Hepatic stellate cell (primary cell): ENCODE data around the gene BAHCC1.

Source experiments
- DNase-seq: peaks from one replicate; pipeline ENCODE4 v3.0.0; 2011; ENCODE audit warnings: low spot score

BAHCC1 gene

DNA sequence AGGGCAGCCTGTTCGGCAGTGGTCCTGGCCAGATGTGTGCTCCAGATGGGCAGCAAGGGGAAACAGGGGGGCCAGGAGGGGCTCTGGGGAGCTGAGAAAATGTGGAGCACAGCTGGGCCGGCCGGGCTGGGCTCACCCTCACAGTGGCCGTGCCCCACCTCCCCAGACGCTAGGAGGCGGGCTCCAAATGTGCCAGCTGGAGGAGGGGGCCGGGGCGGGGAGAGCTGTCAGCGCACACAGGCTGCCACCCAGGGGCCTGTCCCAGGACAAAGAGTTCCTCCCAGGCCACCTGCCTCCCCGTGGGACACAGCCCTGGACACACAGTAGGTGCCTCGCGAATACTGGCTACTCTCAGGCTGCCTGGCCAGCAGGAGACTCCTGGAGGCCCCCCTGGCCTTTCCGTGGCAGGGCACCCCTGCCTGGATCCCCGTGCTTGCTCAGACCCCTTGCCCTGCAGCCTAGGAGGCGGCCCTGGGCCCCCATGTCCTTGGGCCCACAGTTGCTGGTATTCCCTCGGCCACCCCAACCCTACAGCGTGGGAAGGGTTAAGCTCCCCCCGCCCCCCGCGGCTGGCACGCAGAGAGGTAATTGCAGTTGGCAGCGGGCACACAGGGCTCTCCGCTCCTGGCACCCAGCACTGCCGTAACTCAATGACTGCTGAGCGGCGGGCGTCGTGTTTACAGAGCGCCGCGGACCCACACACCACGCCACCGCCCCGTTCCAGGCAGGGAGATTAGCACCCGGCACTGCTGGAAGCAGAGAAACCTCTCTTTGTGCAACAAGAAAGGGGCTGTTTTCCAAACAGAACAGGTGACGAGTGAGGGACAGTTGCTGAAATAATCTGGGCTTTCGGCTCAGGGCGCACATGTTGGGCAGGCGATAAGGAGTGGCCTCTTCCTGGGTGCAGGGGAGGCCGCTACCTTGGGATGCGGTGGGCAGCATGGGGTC lies 32.2 kb downstream of the BAHCC1 start:
- DNase-seq, result no peak

DNA sequence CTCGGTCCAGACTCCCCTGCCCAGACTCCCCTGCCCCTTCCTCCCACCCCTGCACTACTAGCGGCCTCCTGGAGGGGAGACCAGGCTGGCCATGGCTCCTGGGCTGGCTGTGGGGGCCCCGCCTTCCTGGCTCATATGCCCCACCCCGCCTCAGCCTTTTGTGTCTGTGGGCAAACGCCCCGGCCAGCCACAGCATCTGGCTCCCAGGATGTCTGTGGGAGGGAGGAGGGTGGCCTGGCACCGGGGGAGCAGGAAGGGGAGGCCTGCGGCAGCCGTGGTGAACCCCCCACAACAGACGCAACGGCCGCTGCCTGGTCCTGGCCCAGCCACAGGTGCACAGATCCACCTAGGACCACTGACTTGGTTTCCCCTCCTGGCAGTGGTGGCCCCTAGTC lies 32.9 kb downstream of the BAHCC1 start:
- no peak for DNase-seq

DNA sequence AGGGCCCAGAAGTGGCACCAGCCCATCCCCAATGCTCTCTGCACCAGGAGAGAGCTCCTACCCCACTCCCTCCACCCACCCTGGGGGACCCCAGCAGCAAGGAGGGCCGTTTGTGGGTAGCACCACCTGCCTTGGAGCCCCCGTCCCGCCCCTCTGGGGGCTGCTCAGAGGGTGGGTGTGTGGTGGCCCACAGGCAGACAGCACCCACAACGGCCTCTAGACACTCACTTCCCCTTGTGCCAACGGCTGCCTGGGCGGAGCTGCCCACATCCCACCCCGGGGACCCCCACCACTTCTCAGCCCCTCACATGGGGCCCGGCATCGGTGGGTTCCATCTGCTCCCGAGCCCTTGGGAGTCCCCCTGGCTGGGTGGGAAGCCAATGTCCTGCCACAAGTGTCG lies 33.3 kb downstream of the BAHCC1 start:
- DNase-seq, result no peak

DNA sequence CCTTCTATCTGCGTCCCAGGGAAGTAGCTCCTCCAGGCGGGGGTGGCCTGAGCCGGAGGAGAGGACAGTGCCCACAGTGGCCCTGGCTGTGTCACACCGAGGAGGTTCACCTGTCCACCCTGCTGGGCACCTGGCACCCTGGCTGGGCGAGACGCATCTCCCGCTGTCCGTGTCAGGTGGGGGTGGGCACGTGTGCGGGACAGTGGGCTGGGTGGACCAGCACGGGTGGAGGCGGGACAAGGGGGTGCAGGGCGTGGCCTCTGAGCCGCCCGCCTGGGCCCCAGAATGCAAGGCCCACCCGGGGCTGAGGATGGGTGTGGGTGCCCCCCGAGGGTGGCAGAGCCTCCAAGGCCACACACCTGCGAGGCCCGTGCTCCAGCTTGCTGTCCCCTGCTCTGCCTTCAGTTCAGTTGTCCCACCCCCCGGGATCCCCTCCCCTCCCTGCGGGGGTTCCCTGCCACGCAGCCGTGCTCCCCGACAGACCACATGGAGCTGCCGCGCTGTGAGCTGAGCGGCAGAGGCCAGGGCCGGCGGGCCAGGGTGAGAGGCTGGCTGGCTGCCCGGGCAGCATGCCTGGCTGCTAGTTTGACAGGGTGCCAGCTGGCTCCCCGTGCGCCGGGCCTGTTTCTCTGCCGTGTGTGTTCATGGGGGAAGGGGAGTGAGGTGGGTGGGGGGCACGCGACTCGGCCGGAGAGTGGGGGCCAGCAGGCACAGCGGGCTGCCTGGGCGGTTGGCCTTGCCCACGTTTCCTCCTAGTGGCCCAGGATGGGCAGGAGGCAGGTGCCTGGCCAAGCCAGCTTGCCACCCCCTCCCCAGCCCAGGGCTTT lies 33.9 kb downstream of the BAHCC1 start:
- peak; percentile 84 for DNase-seq

DNA sequence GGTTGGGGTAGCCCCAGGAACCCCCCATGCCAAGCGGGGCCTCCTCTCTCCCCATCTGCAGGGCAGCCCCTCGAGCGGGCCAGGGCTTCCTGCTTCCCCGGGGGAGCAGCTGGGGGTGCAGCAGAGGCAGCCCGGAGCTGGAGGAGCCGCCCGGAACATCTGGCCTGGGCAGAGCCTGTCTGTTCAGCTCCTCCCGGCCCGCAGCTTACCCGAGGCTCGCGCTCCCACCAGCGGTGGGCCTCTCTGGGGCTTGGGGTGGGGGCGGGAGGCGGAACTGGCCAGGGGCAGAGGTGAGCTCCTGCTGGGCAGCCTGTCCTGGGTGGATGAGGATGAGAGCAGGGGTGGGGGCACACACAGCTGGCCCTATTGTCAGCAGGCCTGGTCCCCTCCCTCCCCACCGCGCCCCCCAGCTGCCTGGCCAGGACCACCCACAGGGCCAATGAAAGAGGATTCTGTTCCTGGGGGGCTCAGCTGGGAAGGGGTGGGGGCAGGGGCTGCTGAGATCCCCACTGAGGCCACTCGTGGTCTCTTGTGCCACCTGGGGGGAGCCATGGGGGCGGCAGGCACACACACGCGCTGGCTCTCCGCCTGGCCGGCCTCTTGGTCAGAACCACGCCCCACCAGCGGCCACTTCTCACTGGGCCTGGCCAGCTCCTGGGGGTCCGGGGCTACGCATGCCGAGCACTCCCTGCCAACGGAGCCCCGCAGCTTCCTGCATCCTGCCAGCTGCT lies 34.7 kb downstream of the BAHCC1 start:
- no peak for DNase-seq

DNA sequence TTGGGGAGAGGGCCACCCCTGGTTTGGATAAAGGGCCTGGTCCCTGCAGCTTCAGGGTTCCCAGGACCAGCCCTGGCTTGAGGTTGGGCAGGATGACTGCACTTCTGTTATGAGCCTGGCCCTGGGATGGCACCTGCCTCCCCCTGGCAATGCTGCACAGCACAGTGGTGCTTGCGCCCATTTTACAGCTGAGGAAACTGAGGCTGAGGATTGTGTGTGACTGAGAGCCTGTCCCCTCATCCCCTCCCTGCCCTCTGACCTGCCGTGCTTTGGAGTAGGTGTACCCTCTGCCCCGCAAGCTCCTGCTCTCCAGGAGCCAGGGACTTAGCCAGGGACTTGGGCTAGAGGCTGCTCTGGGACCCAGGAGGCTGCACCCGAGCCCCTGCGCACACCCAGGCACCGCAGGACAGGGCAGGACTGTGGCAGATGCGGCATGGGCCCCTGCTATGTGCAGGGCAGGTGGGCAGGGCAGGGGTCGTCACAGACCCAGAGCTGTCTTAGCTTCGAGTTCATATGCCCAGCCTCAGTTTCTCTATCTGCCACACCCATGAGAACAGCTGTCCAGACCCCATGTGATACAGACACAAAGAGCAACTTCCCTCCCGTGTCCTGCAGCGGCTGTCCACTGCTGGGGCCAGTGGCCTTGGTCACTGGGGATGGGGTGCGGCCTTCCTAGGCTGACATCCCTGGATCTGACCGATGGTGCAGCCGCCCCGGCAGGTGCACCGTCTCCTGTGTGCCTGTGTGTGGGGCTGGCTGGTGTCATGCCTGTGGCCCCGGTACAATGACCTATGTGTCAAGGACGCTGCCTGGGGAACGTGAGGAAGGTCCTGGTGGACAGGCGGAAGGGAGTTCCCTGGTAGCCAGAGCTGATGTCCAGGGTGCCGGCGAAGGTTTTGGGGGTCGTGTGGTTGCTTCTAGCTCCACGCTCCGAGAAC lies 36.6 kb downstream of the BAHCC1 start:
- no peak for DNase-seq

DNA sequence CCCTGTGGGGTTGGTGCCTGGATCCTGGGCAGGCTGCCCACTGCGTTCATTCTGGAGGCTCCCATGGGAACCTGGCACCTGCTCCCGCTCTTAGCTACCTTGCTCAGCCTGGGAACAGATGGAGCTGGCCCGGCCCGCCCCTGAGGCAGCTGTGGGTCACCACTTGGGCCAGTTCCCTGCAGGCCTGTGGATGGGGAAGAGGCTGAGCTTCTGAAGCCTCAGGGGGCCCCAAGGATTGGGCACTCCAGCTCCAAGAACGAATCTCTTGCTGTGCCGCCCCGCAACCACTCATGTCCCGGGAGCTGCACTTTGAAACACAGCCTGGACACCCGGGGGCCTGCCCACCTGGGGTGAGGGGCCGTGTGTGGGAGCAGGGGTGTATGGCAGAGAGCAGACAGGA lies 37.7 kb downstream of the BAHCC1 start:
- DNase-seq, result no peak

DNA sequence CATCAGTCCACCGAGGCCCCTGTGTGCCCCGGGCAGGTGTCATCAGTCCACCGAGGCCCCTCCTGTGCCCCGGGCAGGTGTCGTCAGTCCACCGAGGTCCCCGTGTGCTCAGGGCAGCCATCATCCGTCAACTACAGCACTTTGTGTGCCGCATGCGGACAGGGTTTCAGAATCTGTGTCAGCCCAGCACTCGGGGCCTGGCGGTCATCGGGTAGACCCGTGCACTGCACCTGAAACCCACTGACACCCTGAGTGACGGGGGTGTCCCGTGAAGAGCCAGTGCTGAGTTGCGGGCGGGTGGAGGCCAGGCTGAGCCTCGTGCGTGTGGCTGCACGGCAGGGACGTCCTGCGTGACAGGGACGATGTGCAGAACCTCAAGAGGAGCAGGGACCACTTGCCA lies 38.4 kb downstream of the BAHCC1 start:
- DNase-seq, result no peak

DNA sequence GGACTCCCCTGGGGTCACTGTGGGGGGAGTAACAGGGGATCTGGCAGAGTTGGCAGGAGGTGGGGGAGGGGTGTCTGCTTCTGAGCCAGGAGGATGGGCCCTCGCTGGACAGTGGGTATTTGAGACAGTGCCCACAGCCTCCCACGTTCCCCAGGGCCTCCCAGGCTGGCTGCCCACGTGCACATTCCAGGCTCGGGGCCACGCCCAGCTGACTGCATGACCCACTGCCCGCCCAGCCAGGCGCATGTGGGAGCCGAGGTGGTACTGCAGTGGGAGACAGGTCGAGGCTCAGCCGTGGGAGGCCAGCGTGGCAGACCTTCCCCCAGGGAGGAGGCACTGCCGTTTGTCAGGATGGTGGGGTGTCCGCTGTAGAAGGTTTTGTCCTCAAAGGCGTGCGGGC lies 38.8 kb downstream of the BAHCC1 start:
- DNase-seq, result no peak

DNA sequence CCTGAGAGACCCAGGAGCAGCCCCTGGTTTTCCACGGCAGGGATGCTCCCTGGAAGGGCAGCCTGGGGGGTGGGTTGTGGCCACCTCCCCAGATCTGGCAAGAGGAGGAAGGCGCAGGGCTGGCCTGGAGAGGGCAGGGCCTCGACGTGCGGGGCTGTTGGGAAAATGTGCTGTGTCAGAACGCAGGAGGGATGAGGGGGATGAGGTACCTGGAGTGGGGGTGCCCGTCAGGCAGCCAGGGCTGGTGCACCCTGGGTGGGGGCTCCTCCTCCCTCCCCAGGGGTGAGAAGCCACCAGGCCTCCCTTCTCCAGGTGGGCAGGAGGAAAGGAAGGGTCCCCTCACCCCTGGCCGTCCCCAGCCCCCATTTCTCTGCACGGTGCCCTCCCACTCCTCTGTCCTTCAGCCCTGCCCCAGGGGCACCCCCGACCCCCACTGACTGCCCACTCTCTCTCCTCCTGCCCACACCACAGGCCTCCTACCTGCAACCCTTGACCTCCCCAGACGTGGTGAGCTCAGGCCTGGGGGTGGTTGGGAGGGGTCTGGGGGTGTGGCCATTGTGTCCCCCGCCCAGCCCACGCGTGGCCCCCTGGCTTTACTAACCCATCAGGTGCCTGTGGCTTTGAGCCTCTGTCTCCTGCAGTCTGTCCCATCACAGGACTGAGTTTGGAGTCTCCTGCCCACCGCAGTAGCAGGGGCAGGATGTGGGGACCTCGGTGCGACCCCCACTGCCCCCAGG lies 39.6 kb downstream of the BAHCC1 start:
- DNase-seq, result no peak

DNA sequence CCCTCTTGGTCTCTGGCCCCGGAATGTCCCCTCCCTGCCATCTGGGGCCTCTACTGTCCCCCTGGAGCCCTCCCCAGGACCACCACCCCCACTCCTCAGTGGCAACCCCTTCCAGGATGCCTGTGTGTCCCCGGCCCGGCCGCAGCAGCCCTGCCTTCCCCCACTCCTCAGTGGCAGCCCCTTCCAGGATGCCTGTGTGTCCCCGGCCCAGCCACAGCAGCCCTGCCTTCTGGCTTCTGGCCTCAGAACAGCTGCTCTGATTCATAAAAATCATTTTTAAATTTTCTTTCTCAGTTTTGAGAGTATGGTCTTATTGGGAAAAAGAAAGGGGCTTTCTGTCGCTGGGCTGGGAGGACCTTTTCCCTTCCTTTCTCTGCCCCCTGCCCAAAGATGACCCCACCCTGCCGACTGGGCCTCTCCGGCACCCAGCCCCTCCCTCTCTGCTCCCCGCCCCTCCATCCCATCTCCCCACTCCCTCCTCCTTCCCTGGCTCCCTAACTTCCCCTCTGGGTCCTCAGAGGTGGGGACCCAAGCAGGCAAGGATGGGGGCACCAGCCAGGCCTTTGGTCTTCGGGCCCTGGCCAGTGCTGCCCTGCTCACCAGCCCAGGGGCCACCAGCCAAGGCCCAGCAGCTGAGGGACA lies 40.5 kb downstream of the BAHCC1 start:
- no peak for DNase-seq

DNA sequence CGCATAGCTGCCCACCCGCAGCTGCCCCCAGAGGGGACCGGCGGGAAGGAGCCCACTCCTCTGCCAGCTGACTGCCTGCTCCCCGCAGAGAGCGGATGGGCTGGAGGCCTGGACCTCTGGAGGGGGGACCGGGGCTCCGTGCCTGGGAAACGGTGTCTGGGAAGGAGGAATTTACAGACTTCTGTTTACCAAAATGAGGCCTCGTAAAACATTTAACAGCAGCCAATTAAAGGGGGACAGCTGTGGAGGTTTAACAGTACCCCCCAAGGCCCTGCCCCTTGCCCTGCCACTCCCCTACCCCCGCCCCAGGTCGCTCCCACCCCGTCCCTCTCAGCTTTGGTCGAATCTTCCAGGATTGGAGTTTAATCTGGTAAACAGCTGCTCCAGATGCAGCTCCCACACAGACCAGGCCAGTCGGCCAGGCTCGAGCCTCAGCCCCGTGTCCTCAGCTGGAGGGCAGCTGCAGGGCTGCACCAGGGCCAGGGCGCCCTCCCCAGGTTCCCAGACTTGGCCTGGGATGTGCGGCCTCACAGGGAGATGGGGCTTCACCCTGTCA lies 41.1 kb downstream of the BAHCC1 start:
- no peak for DNase-seq

DNA sequence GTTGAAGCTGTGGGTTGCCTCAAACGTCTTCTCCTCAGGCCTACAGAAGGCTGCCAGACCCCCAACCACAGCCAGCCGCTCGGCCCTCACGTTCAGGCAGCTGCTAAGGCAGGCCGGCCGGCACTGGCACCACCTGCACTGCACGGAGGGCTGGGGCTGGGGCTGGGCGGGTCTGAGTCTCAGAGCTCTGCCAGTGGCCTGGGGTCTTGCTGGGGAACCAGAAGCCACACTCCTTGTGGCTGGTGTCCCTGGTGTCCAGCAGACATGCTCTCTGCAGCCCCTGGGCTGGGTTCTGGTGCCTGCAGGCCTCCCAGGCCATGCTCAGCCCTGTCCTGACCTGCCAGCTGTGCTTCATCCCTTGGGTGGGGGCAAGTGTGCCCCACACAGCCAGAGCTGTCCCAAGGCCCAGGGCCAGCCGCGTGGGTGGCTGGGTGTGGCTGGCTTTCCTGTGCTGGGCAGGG lies 42.0 kb downstream of the BAHCC1 start:
- DNase-seq, result no peak

DNA sequence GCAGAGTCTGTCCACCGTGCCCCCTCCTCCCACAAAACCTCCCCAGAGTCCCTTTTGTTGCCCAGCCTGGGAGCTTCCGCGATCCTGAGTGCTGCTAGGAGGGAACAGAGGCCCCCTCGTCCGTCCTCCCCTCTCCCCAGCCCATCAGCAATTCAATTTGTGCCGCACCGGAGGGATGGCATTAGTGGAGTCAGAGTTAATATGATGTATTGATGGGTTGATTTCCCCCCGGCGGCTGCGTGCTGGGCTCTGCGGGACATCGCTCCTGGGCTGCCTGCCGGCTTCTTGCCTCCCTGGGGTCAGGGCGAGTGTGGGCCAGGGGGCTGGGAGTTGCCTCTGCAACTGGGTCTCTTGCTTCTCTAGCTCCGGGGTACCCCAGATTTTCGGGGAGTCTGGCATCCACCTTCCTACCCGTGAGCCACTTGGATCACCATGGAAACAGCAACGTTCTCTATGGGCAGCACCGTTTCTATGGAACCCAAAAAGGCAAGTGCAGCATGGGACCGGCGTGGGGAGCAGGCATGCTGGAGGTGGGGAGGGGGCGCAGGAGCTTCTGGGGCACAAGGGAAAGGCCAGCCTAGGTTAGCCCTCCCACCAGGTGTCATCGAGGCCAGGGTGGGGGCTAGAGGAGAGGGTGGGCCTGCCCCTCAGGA lies 42.9 kb downstream of the BAHCC1 start:
- no peak for DNase-seq

DNA sequence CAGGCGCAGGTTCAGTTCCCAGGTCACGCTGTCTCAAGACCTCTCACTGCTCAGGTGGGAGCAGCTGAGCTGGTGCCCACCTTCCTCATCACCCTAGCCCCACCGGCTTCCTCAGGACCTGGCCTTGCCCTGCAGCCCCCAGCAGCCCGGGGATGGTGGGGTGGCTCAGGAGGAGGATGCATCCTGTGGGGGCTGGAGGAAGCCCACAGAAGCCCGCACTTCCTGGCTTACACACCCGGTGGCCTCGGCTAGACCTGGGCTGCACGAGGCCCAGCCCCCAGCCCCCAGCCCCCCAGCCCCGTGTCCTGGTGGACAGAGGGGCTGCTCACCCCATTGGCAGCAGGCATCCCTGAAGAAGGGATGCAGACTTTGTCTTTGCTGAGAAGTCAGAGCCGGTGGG lies 43.4 kb downstream of the BAHCC1 start:
- no peak for DNase-seq

DNA sequence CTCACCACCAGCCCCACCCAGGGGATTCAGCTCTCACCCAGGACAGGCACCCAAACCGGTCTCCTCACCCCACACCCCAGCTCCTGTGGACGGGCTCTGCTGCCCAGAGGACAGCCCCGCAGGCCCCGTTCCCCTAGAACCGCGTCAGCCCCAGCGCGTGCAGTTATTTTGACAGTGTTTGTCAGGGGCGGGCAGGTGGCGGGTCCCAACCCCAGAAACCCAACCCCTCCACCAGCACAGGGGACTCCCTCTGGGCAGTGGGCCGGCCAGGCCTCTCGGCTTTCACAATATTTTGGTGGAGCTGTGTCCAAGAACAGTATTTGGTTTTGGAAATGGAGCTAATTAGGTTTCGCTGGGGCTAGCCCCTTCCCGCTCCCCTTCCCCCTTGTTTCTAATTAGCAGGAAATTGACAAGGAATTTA lies 44.8 kb downstream of the BAHCC1 start:
- DNase-seq, result no peak

DNA sequence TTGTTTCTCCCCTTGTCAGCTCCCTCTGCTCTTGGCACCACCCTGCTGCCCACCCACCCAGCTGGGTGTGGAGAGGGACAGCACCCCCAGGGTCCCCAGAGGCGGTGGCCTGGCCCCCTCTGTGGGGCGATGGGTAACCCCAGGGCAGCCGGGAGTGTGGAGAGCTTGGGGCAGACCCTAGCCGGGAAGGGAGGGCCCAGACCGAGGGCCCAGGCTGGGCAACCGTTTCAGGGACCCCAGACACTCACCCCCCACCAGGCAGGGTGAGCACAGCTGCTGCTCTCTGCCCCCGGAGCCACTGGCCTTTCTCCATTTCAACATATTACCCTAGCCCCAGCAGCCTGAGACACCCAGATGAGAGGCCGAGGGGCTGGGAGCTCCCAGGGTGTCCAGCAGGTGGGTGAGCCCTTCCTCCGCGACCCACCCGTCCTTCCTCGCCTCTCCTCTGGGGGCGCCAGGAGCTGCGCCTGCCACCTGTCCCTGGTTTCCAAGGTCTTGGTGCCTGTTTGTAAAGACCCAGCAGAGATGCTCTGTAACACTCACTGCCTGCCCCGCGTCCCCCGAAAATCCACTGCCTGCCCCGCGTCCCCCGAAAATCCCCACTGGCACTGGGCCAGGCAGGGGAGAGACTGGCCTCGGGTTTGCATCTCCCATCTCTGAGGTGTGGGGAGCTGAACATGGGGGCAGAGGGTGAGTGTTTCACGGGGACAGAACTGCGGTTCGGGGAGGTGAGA lies 45.4 kb downstream of the BAHCC1 start:
- no peak for DNase-seq

DNA sequence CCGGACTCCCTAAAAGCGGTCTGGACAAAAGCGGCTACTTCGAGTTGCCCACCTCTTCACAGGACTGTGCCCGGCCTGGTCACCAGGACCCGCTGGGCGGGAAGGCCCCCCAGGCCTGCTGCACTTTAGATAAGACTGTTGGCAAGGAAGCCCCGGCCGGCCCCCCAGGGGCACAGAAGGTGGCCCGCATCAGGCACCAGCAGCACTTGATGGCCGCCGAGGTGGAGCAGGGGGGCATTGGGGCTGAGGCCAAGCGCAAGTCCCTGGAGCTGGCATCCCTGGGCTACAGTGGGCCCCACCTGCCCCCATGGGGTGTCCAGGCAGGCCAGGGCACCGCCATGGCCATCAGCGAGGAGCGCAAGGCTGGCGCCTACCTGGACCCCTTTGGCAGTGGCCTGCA lies 47.5 kb downstream of the BAHCC1 start:
- DNase-seq, result no peak
